A549 (cell line): ENCODE data around the gene CDK10. TPM values are rescaled to one million over a fixed set of nuclear protein-coding genes. Genes with fewer than 3 reads are reported as not detected.

ENCODE experiments used
- ATAC-seq, 2 experiments: fragments of 200-7000 bp in 1 of 2; fragments of >200 bp in 1 of 2; cut with Nextera tagmentation in 1 of 2; cut with Tn5 transposase in 1 of 2; 3 replicates each; pipeline versions ENCODE4 v1.8.0 to v1.9.1; 2018 to 2020; ENCODE audit warnings: mild to moderate bottlenecking in 1 of 2, moderate library complexity in 1 of 2
- CTCF ChIA-PET: fragments of 300-600 bp; sonication (Branson Sonifier 250); formaldehyde crosslinking; extraction: SDS; loops from one replicate; lab custom pipeline; 2021; ENCODE audit warnings: antibody characterized with exemption, inconsistent platforms; lab: Yijun Ruan, JAX
- POLR2A ChIA-PET: fragments of 350-600 bp; formaldehyde crosslinking; extraction: SDS; loops from one replicate; lab custom pipeline; 2021; ENCODE audit warnings: antibody characterized with exemption, inconsistent platforms; lab: Yijun Ruan, JAX
- DNase-seq, 2 experiments: peaks; one replicate each; pipeline versions ENCODE4 v3.0.0 to v3.0.0-alpha.2; 2011 to 2016; ENCODE audit warnings: low read depth in 1 of 2, low spot score in 1 of 2
- FAIRE-seq: peaks from 2 replicates; lab custom pipeline; 2011; peaks lifted over from hg19 to GRCh38; lab: Jason Lieb, UNC
- H3K27ac ChIP-seq, 2 experiments: fragments of >200 bp; sonication (Bioruptor Twin); formaldehyde crosslinking; 3 replicates each; pipeline ENCODE4 v1.5.1; 2016 to 2017
- H3K4me1 ChIP-seq: fragments of >200 bp; sonication (Bioruptor Twin); formaldehyde crosslinking; 3 replicates; pipeline ENCODE4 v1.6.1; 2016
- H3K4me2 ChIP-seq: fragments of >200 bp; sonication (Bioruptor Twin); formaldehyde crosslinking; 3 replicates; pipeline ENCODE4 v1.6.1; 2016
- H3K4me3 ChIP-seq: fragments of >200 bp; sonication (Bioruptor Twin); formaldehyde crosslinking; 3 replicates; pipeline ENCODE4 v1.5.1; 2016
- H3K9me3 ChIP-seq: fragments of >200 bp; sonication (Bioruptor Twin); formaldehyde crosslinking; 3 replicates; pipeline ENCODE4 v1.6.1; 2016
- EHF ChIP-seq: fragments of 250-450 bp; sonication (Bioruptor Pico); IDR thresholded peaks from 2 replicates; pipeline ENCODE4 v1.5.0; 2020; ENCODE audit warnings: mild to moderate bottlenecking
- EHMT2 ChIP-seq: fragments of 200-600 bp; sonication (generic); IDR thresholded peaks from 2 replicates; pipeline ENCODE4 v1.6.1; 2016; ENCODE audit warnings: antibody characterized with exemption, low read depth, mild to moderate bottlenecking, moderate library complexity
- ELK1 ChIP-seq: fragments of 150-350 bp; IDR thresholded peaks from 2 replicates; pipeline ENCODE4 v1.6.1; 2014; ENCODE audit warnings: low read depth, mild to moderate bottlenecking, low read length
- ESRRA ChIP-seq: fragments of 150-350 bp; IDR thresholded peaks from 2 replicates; pipeline ENCODE4 v1.6.1; 2014; ENCODE audit warnings: mild to moderate bottlenecking, low read length, borderline replicate concordance
- FOSB ChIP-seq: fragments of 250-450 bp; sonication (Bioruptor Pico); IDR thresholded peaks from 2 replicates; pipeline ENCODE4 v1.5.0; 2020; ENCODE audit warnings: mild to moderate bottlenecking, moderate library complexity
- FOSL2 ChIP-seq, 2 experiments: fragments of 450-650 bp in 1 of 2; fragments of >200 bp in 1 of 2; sonication (Bioruptor Twin) in 1 of 2; formaldehyde crosslinking; IDR thresholded peaks; 2 replicates each; pipeline versions ENCODE4 v1.5.0 to v1.6.1; 2016 to 2020; ENCODE audit warnings: mild to moderate bottlenecking in 1 of 2, moderate library complexity in 1 of 2
- FOXS1 ChIP-seq: fragments of 250-450 bp; sonication (Bioruptor Pico); IDR thresholded peaks from 2 replicates; pipeline ENCODE4 v1.5.0; 2020; ENCODE audit warnings: mild to moderate bottlenecking, moderate library complexity
- HDAC2 ChIP-seq: fragments of 200-600 bp; sonication (generic); IDR thresholded peaks from 2 replicates; pipeline ENCODE4 v1.6.1; 2016
- HMGXB4 ChIP-seq: fragments of 250-450 bp; sonication (Bioruptor Pico); IDR thresholded peaks from 2 replicates; pipeline ENCODE4 v1.5.0; 2021; ENCODE audit warnings: mild to moderate bottlenecking, moderate library complexity, borderline replicate concordance
- HOXA7 ChIP-seq: fragments of 250-450 bp; sonication (Bioruptor Pico); IDR thresholded peaks from 2 replicates; pipeline ENCODE4 v1.5.0; 2020; ENCODE audit warnings: mild to moderate bottlenecking, moderate library complexity
- JUNB ChIP-seq: fragments of >200 bp; sonication (Bioruptor Twin); formaldehyde crosslinking; IDR thresholded peaks from 2 replicates; pipeline ENCODE4 v1.6.1; 2016
- KDM1A ChIP-seq: fragments of 200-600 bp; sonication (generic); IDR thresholded peaks from 2 replicates; pipeline ENCODE4 v1.6.1; 2016; ENCODE audit warnings: low read depth, mild to moderate bottlenecking
- KDM5A ChIP-seq: fragments of 200-600 bp; sonication (generic); IDR thresholded peaks from 2 replicates; pipeline ENCODE4 v1.6.1; 2016; ENCODE audit warnings: antibody characterized with exemption, mild to moderate bottlenecking
- MAZ ChIP-seq: fragments of 150-350 bp; IDR thresholded peaks from 2 replicates; pipeline ENCODE4 v1.6.1; 2014; ENCODE audit warnings: antibody characterized with exemption, low read depth, low read length, borderline replicate concordance
- NPAS2 ChIP-seq: fragments of 250-450 bp; sonication (Bioruptor Pico); IDR thresholded peaks from 2 replicates; pipeline ENCODE4 v1.8.0; 2022; ENCODE audit warnings: mild to moderate bottlenecking, moderate library complexity, borderline replicate concordance
- POLR2A ChIP-seq: IDR thresholded peaks from 2 replicates; pipeline ENCODE4 v1.6.1; 2012; ENCODE audit warnings: mild to moderate bottlenecking, low read length
- RARB ChIP-seq: fragments of 250-450 bp; sonication (Bioruptor Pico); IDR thresholded peaks from 2 replicates; pipeline ENCODE4 v1.8.0; 2021; ENCODE audit warnings: mild to moderate bottlenecking, moderate library complexity
- SREBF2 ChIP-seq: fragments of 450-650 bp; IDR thresholded peaks from 2 replicates; pipeline ENCODE4 v1.6.1; 2014; ENCODE audit warnings: mild to moderate bottlenecking, moderate library complexity
- USF2 ChIP-seq: fragments of 450-650 bp; IDR thresholded peaks from 2 replicates; pipeline ENCODE4 v1.6.1; 2014; ENCODE audit warnings: antibody characterized with exemption
- WGBS: methylation state at CpG from one replicate; pipeline ENCODE4 v1.1.6; 2017; ENCODE audit errors: missing lambda C conversion rate; 5-methylcytosine and 5-hydroxymethylcytosine counted together
- polyA plus RNA-seq, 4 experiments: library from polyadenylated mRNA; depleted of rRNA in 3 of 4; stranded (reverse); fragments of >200 nt; fragmentation: RNase III in 1 of 4; extraction: RNeasy Plus Mini Kit Qiagen cat#74134 plus additional on column Dnase treatment in 1 of 4; gene quantifications; 2 replicates in 3 of 4; 3 replicates in 1 of 4; pipeline ENCODE4 v1.2.3, GENCODE V29; 2011 to 2017

Gene CDK10
- polyA plus RNA-seq, 2 of the 4 experiments (the other 2 are of a cell fraction): 35.9 to 55.3 TPM

GRCh38 chr16:89646906-89647305 is 39.6 kb upstream of the CDK10 start (continued):
- TF ChIP-seq ELK1: no peak
- no peak for TF ChIP-seq HOXA7 (CRISPR knock-in tag)
- TF ChIP-seq USF2: no peak
- no peak for TF ChIP-seq RARB (CRISPR knock-in tag)

GRCh38 chr16:89651584-89651983 is 34.9 kb upstream of the CDK10 start:
- no peak overlapping the region for H3K27ac ChIP-seq
- TF ChIP-seq KDM5A (no peak), USF2 (no peak), FOXS1 (CRISPR knock-in tag) (no peak), HDAC2 (no peak), FOSL2 (IDR thresholded peaks at IDR 0.05) (no peak), FOSL2 (CRISPR knock-in tag; IDR thresholded peaks at IDR 0.05) (no peak), KDM1A (no peak), HMGXB4 (CRISPR knock-in tag) (no peak), FOSB (no peak), POLR2A (no peak), EHF (CRISPR knock-in tag) (no peak), EHMT2 (no peak), SREBF2 (no peak)
- TF ChIP-seq, all 56 proteins: peak for 0
- CTCF ChIA-PET: interaction anchor here (0.6 to 5.9 kb wide), 3 partner anchors 11 to 36 kb away, joined by 4 to 35 read pairs (median 15); no protein-coding TSS in a partner anchor
- POLR2A ChIA-PET: no interaction called here
- WGBS: 92% methylated on average over 14 of the region's 15 CpGs
- no peak for FAIRE-seq
- Histone ChIP-seq H3K4me3 (no peak overlapping the region), H3K4me2 (no peak overlapping the region), H3K9me3 (no peaks in the 10 kb centered on the region), H3K4me1 (peaks cover 8% of the 10 kb centered on the region; the same call in 2 of the 3 replicates)
- DNase-seq: no peak
- no peak for ATAC-seq

- CTCF ChIA-PET: interaction anchor here (1.0 to 5.9 kb wide), 5 partner anchors 13 to 80 kb away, joined by 3 to 35 read pairs (median 3); no protein-coding TSS in a partner anchor
- Histone ChIP-seq H3K27ac (no peak overlapping the region), H3K4me3 (no peak overlapping the region), H3K4me2 (no peak overlapping the region), H3K4me1 (peaks cover 11% of the 10 kb centered on the region), H3K9me3 (no peaks in the 10 kb centered on the region)
- no peak for TF ChIP-seq NPAS2
- TF ChIP-seq ESRRA: no peak
- TF ChIP-seq JUNB: no peak
- no peak for TF ChIP-seq KDM1A
- no peak for TF ChIP-seq MAZ
- no peak for ATAC-seq
- 88% methylated on average over 10 of the region's 10 CpGs for WGBS
- no peak for FAIRE-seq
- POLR2A ChIA-PET: no interaction called here
- no peak for DNase-seq
Measured at GRCh38 chr16:89653656-89654295, 32.7 kb upstream of the CDK10 start.
